HL-60 (cell line): ENCODE results near the gene SARNP.

ENCODE experiments used
- CTCF ChIP-seq: IDR thresholded peaks from one replicate; pipeline ENCODE4 v1.5.1; 2011; ENCODE audit warnings: low read length, control low read depth, inconsistent platforms; ENCODE audit not compliant: insufficient read depth
- GABPA ChIP-seq: IDR thresholded peaks from 2 replicates; pipeline ENCODE4 v1.6.1; 2012; ENCODE audit warnings: low read depth
- POLR2AphosphoS5 ChIP-seq: IDR thresholded peaks from 2 replicates; pipeline ENCODE4 v1.6.1; 2012; ENCODE audit warnings: low read depth

- TF ChIP-seq CTCF (no peak), POLR2AphosphoS5 (no peak), GABPA (no peak)
Measured at GRCh38 chr12:55718015-55718414, 99.5 kb downstream of the SARNP start.
